Neural progenitor cell (in vitro differentiated cells): Measurements from ENCODE around the gene TMEM51. TPM values are rescaled to one million over a fixed set of nuclear protein-coding genes. Genes with fewer than 3 reads are reported as not detected.

Source experiments
- DNase-seq: peaks from one replicate; pipeline ENCODE4 v3.0.0-alpha.2; 2016; ENCODE audit warnings: low spot score
- H2AFZ ChIP-seq: fragments of 200-600 bp; sonication (generic); replicated peaks from 2 replicates; pipeline ENCODE4 v1.6.1; 2016; ENCODE audit warnings: antibody characterized with exemption
- H3F3A ChIP-seq: fragments of 200-600 bp; sonication (generic); 2 replicates; pipeline ENCODE4 v1.6.1; 2016; ENCODE audit warnings: antibody characterized with exemption, low read depth
- H3K27ac ChIP-seq: fragments of 200-600 bp; sonication (generic); 2 replicates; pipeline ENCODE4 v1.5.1; 2016; ENCODE audit warnings: mild to moderate bottlenecking
- H3K27me3 ChIP-seq: fragments of 200-600 bp; sonication (generic); 2 replicates; pipeline ENCODE4 v1.6.1; 2016; ENCODE audit warnings: mild to moderate bottlenecking, moderate library complexity
- H3K36me3 ChIP-seq: fragments of 200-600 bp; sonication (generic); 2 replicates; pipeline ENCODE4 v1.5.1; 2016
- H3K4me1 ChIP-seq: fragments of 200-600 bp; sonication (generic); 2 replicates; pipeline ENCODE4 v1.6.1; 2016; ENCODE audit warnings: mixed run types
- H3K4me2 ChIP-seq: fragments of 200-600 bp; sonication (generic); 2 replicates; pipeline ENCODE4 v1.6.1; 2016
- H3K4me3 ChIP-seq: fragments of 200-600 bp; sonication (generic); 2 replicates; pipeline ENCODE4 v1.5.1; 2016
- H3K79me2 ChIP-seq: fragments of 200-600 bp; sonication (generic); 2 replicates; pipeline ENCODE4 v1.6.1; 2016; ENCODE audit warnings: low read depth
- H3K9ac ChIP-seq: fragments of 200-600 bp; sonication (generic); 2 replicates; pipeline ENCODE4 v1.6.1; 2016
- H3K9me3 ChIP-seq: fragments of 200-600 bp; sonication (generic); 2 replicates; pipeline ENCODE4 v1.5.1; 2016; ENCODE audit warnings: low read depth
- H4K20me1 ChIP-seq: fragments of 200-600 bp; sonication (generic); 2 replicates; pipeline ENCODE4 v1.6.1; 2016; ENCODE audit warnings: low read depth
- H3K27ac Mint-ChIP-seq: 3 replicates; pipeline ENCODE4 v1.8.0; 2021; ENCODE audit warnings: mixed read lengths
- H3K27me3 Mint-ChIP-seq: 2 replicates; pipeline ENCODE4 v1.8.0; 2022; ENCODE audit warnings: low read depth, mild to moderate bottlenecking, inconsistent platforms, moderate library complexity, mixed read lengths; ENCODE audit not compliant: insufficient read depth
- H3K36me3 Mint-ChIP-seq: 3 replicates; pipeline ENCODE4 v1.8.0; 2021; ENCODE audit warnings: mixed read lengths
- H3K4me1 Mint-ChIP-seq: 3 replicates; pipeline ENCODE4 v1.8.0; 2021; ENCODE audit warnings: mixed read lengths
- H3K4me3 Mint-ChIP-seq: 3 replicates; pipeline ENCODE4 v1.8.0; 2021; ENCODE audit warnings: mild to moderate bottlenecking, moderate library complexity, mixed read lengths
- H3K9me3 Mint-ChIP-seq: 3 replicates; pipeline ENCODE4 v1.8.0; 2020; ENCODE audit warnings: mixed read lengths
- CTCF ChIP-seq: fragments of 200-600 bp; sonication (generic); IDR thresholded peaks from 2 replicates; pipeline ENCODE4 v1.5.1; 2017; ENCODE audit warnings: antibody characterized with exemption, mild to moderate bottlenecking
- EZH2 ChIP-seq: fragments of 200-600 bp; sonication (generic); IDR thresholded peaks from 2 replicates; pipeline ENCODE4 v1.6.1; 2017; ENCODE audit warnings: antibody characterized with exemption, mild to moderate bottlenecking, moderate library complexity
- EZH2phosphoT487 ChIP-seq: fragments of 200-600 bp; sonication (generic); IDR thresholded peaks from 2 replicates; pipeline ENCODE4 v1.6.1; 2017; ENCODE audit warnings: antibody characterized with exemption
- total RNA-seq: library from RNA; depleted of rRNA; stranded (reverse); fragments of >200 nt; gene quantifications from 2 replicates; pipeline ENCODE4 v1.2.3, GENCODE V29; 2015; ENCODE audit warnings: low replicate concordance

Gene TMEM51
- total RNA-seq, 1 donor from 2014 or later, result 5.2 TPM

GRCh38 chr1:15125101-15125745 is 28.3 kb upstream of the TMEM51 start:
- TF ChIP-seq EZH2phosphoT487, result no peak
- TF ChIP-seq EZH2, result no peak
- no peak for TF ChIP-seq CTCF
- H3K4me2 ChIP-seq, result no peak overlapping the region
- H3K4me1 ChIP-seq, result peaks cover 5% of the 10 kb centered on the region
- H3K36me3 ChIP-seq, result no peaks in the 10 kb centered on the region
- no peaks in the 10 kb centered on the region for H3K79me2 ChIP-seq
- no peaks in the 10 kb centered on the region for H3F3A ChIP-seq
- Mint-ChIP-seq H3K27me3 (peaks cover 5% of the 10 kb centered on the region), H3K9me3 (peaks cover 9% of the 10 kb centered on the region), H3K27ac (no peak overlapping the region), H3K4me1 (peaks cover 7% of the 10 kb centered on the region), H3K4me3 (no peak overlapping the region), H3K36me3 (no peaks in the 10 kb centered on the region)
- H3K9me3 ChIP-seq, result no peaks in the 10 kb centered on the region
- H4K20me1 ChIP-seq, result no peaks in the 10 kb centered on the region
- DNase-seq, result no peak
- H2AFZ ChIP-seq, result no peak overlapping the region
- no peak overlapping the region for H3K27ac ChIP-seq
- no peaks in the 10 kb centered on the region for H3K27me3 ChIP-seq
- H3K4me3 ChIP-seq, result no peak overlapping the region
- no peak overlapping the region for H3K9ac ChIP-seq

GRCh38 chr1:15128077-15128476 is 25.5 kb upstream of the TMEM51 start:
- no peak for DNase-seq
- Mint-ChIP-seq H3K27ac (no peak overlapping the region), H3K4me1 (peaks cover 5% of the 10 kb centered on the region), H3K4me3 (no peak overlapping the region), H3K27me3 (peaks cover 8% of the 10 kb centered on the region), H3K9me3 (peaks cover 9% of the 10 kb centered on the region), H3K36me3 (no peaks in the 10 kb centered on the region)
- no peak overlapping the region for H3K4me2 ChIP-seq
- no peak overlapping the region for H3K9ac ChIP-seq
- H3F3A ChIP-seq, result no peaks in the 10 kb centered on the region
- no peak overlapping the region for H3K4me3 ChIP-seq
- no peaks in the 10 kb centered on the region for H3K36me3 ChIP-seq
- no peak overlapping the region for H2AFZ ChIP-seq
- H3K9me3 ChIP-seq, result no peaks in the 10 kb centered on the region
- H4K20me1 ChIP-seq, result no peaks in the 10 kb centered on the region
- H3K27ac ChIP-seq, result no peak overlapping the region
- TF ChIP-seq EZH2phosphoT487 (no peak), EZH2 (no peak), CTCF (no peak)
- H3K27me3 ChIP-seq, result no peaks in the 10 kb centered on the region
- no peaks in the 10 kb centered on the region for H3K79me2 ChIP-seq
- H3K4me1 ChIP-seq, result no peaks in the 10 kb centered on the region

- H3K36me3 Mint-ChIP-seq, result no peaks in the 10 kb centered on the region
Measured at GRCh38 chr1:15128520-15129313, 24.8 kb upstream of the TMEM51 start.

More at GRCh38 chr1:15128520-15129313, 24.8 kb upstream of the TMEM51 start:
- no peak overlapping the region for H3K9ac ChIP-seq
- H4K20me1 ChIP-seq, result no peaks in the 10 kb centered on the region
- no peaks in the 10 kb centered on the region for H3K4me1 ChIP-seq
- no peak overlapping the region for H3K27ac ChIP-seq
- H3K9me3 Mint-ChIP-seq, result peaks cover 9% of the 10 kb centered on the region
- peaks cover 9% of the 10 kb centered on the region for H3K27me3 Mint-ChIP-seq
- H3K79me2 ChIP-seq, result no peaks in the 10 kb centered on the region
- no peak overlapping the region for H3K4me3 Mint-ChIP-seq
- no peak overlapping the region for H3K4me2 ChIP-seq
- peaks cover 3% of the 10 kb centered on the region for H3K4me1 Mint-ChIP-seq
- H3K27ac Mint-ChIP-seq, result no peak overlapping the region
- no peaks in the 10 kb centered on the region for H3F3A ChIP-seq
- H3K4me3 ChIP-seq, result no peak overlapping the region
- H2AFZ ChIP-seq, result no peak overlapping the region
- no peaks in the 10 kb centered on the region for H3K9me3 ChIP-seq
- no peaks in the 10 kb centered on the region for H3K36me3 ChIP-seq
- TF ChIP-seq CTCF (peak; percentile 90), EZH2 (no peak)
- peak; percentile 80 for DNase-seq
- H3K27me3 ChIP-seq, result no peaks in the 10 kb centered on the region
